Lower leg skin (tissue), 3 donors: Measurements from ENCODE around the gene OFD1.

Experiments
- CTCF ChIP-seq, 3 donors: fragments of 450-650 bp; IDR thresholded peaks; one replicate each; pipeline ENCODE4 v1.5.1; 2016; ENCODE audit warnings: antibody characterized with exemption in 3 of 3, mild to moderate bottlenecking in 3 of 3, moderate library complexity in 2 of 3
- POLR2A ChIP-seq, 2 donors: fragments of 450-650 bp; IDR thresholded peaks; one replicate each; pipeline ENCODE4 v1.6.1; 2016 to 2017; ENCODE audit warnings: antibody characterized with exemption in 2 of 2, mild to moderate bottlenecking in 1 of 2, moderate library complexity in 1 of 2

DNA sequence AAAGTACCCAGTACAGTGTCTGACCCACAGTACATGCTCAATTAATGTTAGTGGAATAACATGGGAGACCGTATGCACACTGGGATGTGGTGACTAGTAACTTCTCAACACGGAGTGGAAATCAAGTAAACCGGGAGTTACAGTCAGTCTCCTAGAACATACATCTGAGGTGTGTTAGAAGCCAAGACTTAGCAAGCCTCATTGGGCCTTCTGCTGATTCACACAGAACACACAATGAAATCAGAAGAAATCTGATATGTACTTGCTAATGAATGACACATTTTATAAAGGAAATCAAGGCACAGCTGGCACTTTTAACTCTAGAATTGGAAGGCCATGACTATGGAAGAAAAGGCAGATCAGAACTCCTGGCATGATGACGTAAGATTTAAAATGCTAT lies 13.2 kb upstream of the OFD1 start:
- no peak for TF ChIP-seq CTCF (IDR thresholded peaks at IDR 0.05)
- TF ChIP-seq POLR2A (IDR thresholded peaks at IDR 0.05) = no peak
